Colon (tissue), 2 donors: ENCODE measurements around the gene IQCK.
"Not testable (repeated sequence)": the region's sequence is repeated elsewhere in the genome, so short reads cannot be mapped to it uniquely, and the experiment has no call there.

ENCODE experiments used
- FAIRE-seq: peaks from 2 replicates; lab custom pipeline; 2012; peaks lifted over from hg19 to GRCh38; lab: Jason Lieb, UNC
- donor health status: control.
- donor health status: control.

Gene IQCK, protein sequence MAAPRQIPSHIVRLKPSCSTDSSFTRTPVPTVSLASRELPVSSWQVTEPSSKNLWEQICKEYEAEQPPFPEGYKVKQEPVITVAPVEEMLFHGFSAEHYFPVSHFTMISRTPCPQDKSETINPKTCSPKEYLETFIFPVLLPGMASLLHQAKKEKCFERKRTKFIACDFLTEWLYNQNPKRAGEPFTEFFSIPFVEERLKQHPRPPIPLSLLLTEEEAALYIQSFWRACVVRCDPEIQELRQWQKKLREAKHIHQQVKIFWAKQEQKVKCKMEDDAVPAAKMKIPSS

GRCh38 chr16:19717741-19718623 is at the start of gene IQCK, which contains the start of gene KNOP1:
Gene IQCK, plus strand, starts transcription at chr16:19718271. Its CDS starts 36 bp downstream, at chr16:19718307.
Gene KNOP1, minus strand, starts transcription at chr16:19718227. Its CDS starts 3,192 bp downstream, at chr16:19715035.
- no peak for FAIRE-seq

DNA sequence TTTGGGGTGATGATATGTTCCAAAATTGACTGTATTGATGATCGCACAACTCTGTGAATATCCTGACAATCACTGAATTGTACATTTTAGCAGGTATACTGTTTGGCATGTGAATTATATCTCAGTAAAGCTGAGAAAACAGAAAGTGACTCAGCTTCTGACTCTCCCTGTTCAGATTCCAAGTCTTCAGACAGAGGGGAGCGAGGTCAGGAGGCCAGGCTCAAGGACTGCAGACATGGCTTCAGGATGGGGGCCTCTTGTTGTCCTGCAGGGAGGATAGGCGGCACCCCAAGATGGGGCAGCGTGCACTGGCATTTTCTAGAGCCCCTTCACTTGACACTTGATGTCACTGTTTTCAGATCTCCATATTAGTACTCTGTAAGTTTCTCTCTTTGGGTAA is 45.7 kb upstream of the IQCK start:
- no peak for FAIRE-seq

- no peak for FAIRE-seq
Measured at GRCh38 chr16:19674485-19674884, 43.6 kb upstream of the IQCK start.

DNA sequence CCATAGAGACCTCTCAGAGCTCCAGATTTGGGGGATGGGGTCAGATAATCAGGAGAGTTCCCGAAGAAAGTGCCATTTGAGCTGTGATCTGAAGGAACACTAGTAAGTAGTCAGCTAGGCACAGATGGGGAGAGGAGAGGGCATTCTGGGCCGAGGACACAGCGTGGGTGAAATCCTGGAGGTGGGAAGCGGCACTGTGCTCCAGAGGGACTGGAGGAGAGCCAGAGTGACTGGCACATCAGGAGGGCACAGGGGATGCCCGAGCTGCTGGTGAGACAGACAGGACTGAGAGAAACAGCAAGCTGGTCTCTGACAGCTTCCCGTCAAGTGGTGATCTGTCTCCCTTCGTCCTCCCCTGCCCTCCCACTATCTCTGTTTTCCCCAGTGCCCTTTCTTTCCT is 40.7 kb upstream of the IQCK start:
- FAIRE-seq = no peak

DNA sequence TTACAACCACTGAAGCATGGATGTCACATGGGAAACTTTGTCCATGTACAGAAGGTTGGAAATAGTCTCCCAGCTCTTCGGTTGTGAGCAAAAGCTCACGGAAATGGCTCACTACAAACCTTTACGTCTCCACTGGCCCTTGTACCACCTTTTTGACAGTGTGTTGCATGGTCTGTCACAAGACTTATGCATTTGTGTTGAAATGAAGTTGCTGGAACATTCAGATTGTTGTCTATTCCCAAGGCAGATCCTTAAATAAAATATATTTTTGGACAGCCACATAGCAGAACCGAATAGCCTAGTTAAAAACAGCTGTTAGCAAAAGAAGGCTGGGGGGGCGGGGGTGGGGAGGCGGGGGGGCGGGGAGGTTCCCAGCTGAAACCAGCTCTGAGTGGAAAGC is 39.3 kb upstream of the IQCK start:
- FAIRE-seq = no peak

- not testable (repeated sequence) for FAIRE-seq
Measured at GRCh38 chr16:19679281-19679680, 38.8 kb upstream of the IQCK start.

GRCh38 chr16:19680881-19681340 is 37.2 kb upstream of the IQCK start:
- no peak for FAIRE-seq

- no peak for FAIRE-seq
Measured at GRCh38 chr16:19681637-19682036, 36.4 kb upstream of the IQCK start.

- no peak for FAIRE-seq
Measured at GRCh38 chr16:19683453-19684236, 34.4 kb upstream of the IQCK start.

GRCh38 chr16:19685176-19685575 is 32.9 kb upstream of the IQCK start:
- FAIRE-seq = no peak

- FAIRE-seq = no peak
Measured at GRCh38 chr16:19687279-19687678, 30.8 kb upstream of the IQCK start.

GRCh38 chr16:19688396-19689024 is 29.6 kb upstream of the IQCK start:
- FAIRE-seq = no peak

GRCh38 chr16:19689342-19689741 is 28.7 kb upstream of the IQCK start:
- FAIRE-seq = no peak

GRCh38 chr16:19690196-19690595 is 27.9 kb upstream of the IQCK start:
- no peak for FAIRE-seq

DNA sequence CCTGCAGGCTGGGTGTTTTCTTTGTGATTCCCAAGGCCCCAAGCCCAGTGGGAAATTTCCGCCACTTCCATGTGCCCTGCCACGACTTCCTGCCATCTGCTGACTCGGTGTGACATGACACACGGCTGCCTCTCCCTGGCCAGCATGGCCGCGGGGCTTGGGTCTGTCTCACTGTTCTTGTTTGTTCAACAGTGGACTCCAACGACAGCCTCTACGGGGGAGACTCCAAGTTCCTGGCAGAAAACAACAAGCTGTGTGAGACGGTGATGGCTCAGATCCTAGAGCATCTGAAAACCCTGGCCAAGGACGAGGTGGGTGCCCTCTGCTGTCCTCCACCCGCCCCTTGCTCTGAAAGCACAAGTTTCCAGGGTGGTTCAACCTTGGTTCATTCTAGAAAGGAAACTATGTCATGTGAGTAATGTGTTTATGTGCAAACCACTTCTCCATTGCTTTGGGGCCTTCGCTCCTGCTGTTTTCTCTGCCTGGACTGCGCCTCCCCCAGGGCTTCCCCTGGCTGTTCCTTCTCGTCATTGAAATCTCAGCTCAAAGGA is 26.8 kb upstream of the IQCK start:
- FAIRE-seq = no peak

DNA sequence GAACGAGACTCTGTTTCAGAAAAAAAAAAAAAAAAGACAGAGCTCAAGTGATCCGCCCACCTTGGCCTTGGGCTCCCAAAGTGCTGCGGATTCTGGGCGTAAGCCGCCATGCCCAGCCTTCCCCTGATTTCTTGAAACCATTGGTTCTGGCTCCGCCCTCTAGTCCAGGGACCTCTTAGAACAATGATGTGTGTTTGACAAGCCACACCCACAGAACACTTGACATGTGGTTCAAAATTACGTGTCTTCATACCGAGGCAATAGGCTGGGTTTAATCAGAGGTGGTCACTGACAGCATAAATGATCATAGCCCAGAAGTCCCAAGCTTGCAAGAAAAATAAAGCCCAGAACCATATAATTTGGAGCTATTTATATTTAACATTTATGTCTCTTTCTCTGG is 23.1 kb upstream of the IQCK start:
- FAIRE-seq = no peak

- FAIRE-seq = no peak
Measured at GRCh38 chr16:19696328-19696727, 21.7 kb upstream of the IQCK start.

GRCh38 chr16:19696961-19697360 is 21.1 kb upstream of the IQCK start:
- FAIRE-seq = no peak

GRCh38 chr16:19697756-19698318 is 20.2 kb upstream of the IQCK start:
- FAIRE-seq = no peak

DNA sequence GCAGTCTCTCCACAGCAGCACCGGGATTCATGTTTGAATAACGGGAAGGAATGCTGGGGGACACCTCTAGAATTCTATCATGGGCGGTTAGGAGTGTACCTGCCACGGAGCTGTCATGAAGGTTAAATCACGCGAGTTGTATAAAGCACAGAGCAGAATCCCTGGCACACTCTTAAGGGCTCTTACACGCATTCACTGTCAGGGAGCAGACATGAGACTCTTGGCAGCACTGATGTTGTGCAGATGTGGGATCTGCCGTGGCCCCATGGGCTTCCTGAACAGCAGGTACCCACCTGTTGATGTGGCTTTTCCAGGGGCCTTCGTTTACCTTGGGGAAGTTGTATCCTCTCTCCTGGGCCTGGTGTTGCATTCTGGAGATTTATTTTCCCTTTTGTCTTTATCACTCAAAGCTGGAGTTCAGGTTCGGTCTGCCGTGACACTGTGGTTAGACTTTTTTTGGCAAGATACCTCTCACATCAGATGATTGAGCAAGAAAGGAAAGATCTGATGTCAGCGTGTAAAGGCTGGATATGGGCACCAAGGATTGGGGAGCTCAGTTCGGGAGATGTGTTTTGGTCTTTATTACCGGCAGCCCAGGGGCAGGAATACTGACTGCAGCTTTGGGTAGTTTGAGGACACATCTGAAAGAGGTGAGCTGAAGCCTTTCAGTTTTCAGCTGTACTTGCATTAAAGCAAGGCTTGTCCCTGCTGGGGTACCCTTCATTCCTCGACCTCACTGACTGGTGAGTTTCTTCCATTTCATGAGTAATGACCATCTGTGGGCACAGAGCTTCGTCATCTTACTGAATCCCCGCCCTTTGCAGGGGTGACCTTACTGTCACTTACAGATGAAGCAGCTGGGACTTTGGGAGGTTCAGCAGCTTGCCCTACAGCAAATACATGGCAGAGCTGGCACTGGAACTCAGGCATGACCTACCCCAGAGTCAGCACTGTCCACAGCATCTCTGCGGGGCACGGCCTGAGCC is 19.3 kb upstream of the IQCK start:
- no peak for FAIRE-seq
